Lower leg skin (tissue), 4 donors: Measurements from ENCODE around the gene POU1F1. TPM values are rescaled to one million over a fixed set of nuclear protein-coding genes. Genes with fewer than 3 reads are reported as not detected.
"Not testable (repeated sequence)": the region's sequence is repeated elsewhere in the genome, so short reads cannot be mapped to it uniquely, and the experiment has no call there.

Source experiments
- DNase-seq, 2 donors: peaks; one replicate each; pipeline ENCODE4 v3.0.0-alpha.2; 2019; ENCODE audit warnings: low spot score in 2 of 2
- H3K4me3 ChIP-seq: fragments of 200-600 bp; sonication (generic); 2 replicates; pipeline ENCODE4 v1.5.1; 2017; ENCODE audit warnings: mild to moderate bottlenecking, low read depth; ENCODE audit not compliant: poor library complexity, severe bottlenecking
- CTCF ChIP-seq, 3 donors: fragments of 450-650 bp; IDR thresholded peaks; one replicate each; pipeline ENCODE4 v1.5.1; 2016; ENCODE audit warnings: antibody characterized with exemption in 3 of 3, mild to moderate bottlenecking in 3 of 3, moderate library complexity in 2 of 3
- POLR2A ChIP-seq, 2 donors: fragments of 450-650 bp; IDR thresholded peaks; one replicate each; pipeline ENCODE4 v1.6.1; 2016 to 2017; ENCODE audit warnings: antibody characterized with exemption in 2 of 2, mild to moderate bottlenecking in 1 of 2, moderate library complexity in 1 of 2
- WGBS, 2 donors: methylation state at CpG; one replicate each; pipeline ENCODE4 v1.1.5; 2018; 5-methylcytosine and 5-hydroxymethylcytosine counted together
- intact Hi-C: fragments of 100-400 bp; cut with DNase I; formaldehyde crosslinking; loops from one replicate; pipeline ENCODE4 v1.15.0; 2023; ENCODE audit warnings: low total_unique reads
- total RNA-seq, 4 donors: library from RNA; depleted of rRNA; stranded (reverse); fragments of >200 nt; gene quantifications; one replicate each; pipeline ENCODE4 v1.1.0, GENCODE V29; 2016

Gene POU1F1
- total RNA-seq, 4 donors from 2014 or later = not detected

GRCh38 chr3:87248831-87249230 is 27.6 kb downstream of the POU1F1 start:
- 90 to 93% methylated on average over 1 of the region's 1 CpG for WGBS, 2 donors
- intact Hi-C loops = no loop called here
- TF ChIP-seq POLR2A (IDR thresholded peaks at IDR 0.05) = no peak
- H3K4me3 ChIP-seq = no peak overlapping the region
- DNase-seq = no peak

GRCh38 chr3:87248231-87248630 is 28.2 kb downstream of the POU1F1 start:
- DNase-seq, H3K4me3 ChIP-seq, intact Hi-C loops: not testable (repeated sequence)
- WGBS, 2 donors = 95 to 97% methylated on average over 6 of the region's 6 CpGs

- 91 to 96% methylated on average over 1 of the region's 1 CpG for WGBS, 2 donors
- no peak for TF ChIP-seq CTCF (IDR thresholded peaks at IDR 0.05)
- no peak for TF ChIP-seq POLR2A (IDR thresholded peaks at IDR 0.05)
- DNase-seq = no peak
- intact Hi-C loops = no loop called here
- H3K4me3 ChIP-seq = no peak overlapping the region
Observed at GRCh38 chr3:87247430-87247773, 29.0 kb downstream of the POU1F1 start.

GRCh38 chr3:87246662-87247429 is 29.5 kb downstream of the POU1F1 start:
- DNase-seq = no peak
- intact Hi-C loops = no loop called here
- WGBS, 2 donors = 80 to 81% methylated on average over 3 of the region's 3 CpGs

GRCh38 chr3:87236093-87236492 is 40.3 kb downstream of the POU1F1 start:
- no peak for TF ChIP-seq POLR2A (IDR thresholded peaks at IDR 0.05)
- no peak for TF ChIP-seq CTCF (IDR thresholded peaks at IDR 0.05)
- 93 to 95% methylated on average over 1 of the region's 1 CpG for WGBS, 2 donors
- DNase-seq = no peak
- no peak overlapping the region for H3K4me3 ChIP-seq
- intact Hi-C loops = no loop called here

More at GRCh38 chr3:87246662-87247429, 29.5 kb downstream of the POU1F1 start:
- no peak overlapping the region for H3K4me3 ChIP-seq
- TF ChIP-seq CTCF (IDR thresholded peaks at IDR 0.05) = no peak
- no peak for TF ChIP-seq POLR2A (IDR thresholded peaks at IDR 0.05)

GRCh38 chr3:87233805-87234204 is 42.6 kb downstream of the POU1F1 start:
- intact Hi-C loops = no loop called here
- DNase-seq = no peak
- TF ChIP-seq POLR2A (IDR thresholded peaks at IDR 0.05) = no peak
- no peak for TF ChIP-seq CTCF (IDR thresholded peaks at IDR 0.05)
- H3K4me3 ChIP-seq = no peak overlapping the region
- WGBS, 2 donors = 97 to 98% methylated on average over 1 of the region's 1 CpG

GRCh38 chr3:87229113-87229512 is 47.3 kb downstream of the POU1F1 start:
- DNase-seq = no peak
- H3K4me3 ChIP-seq = no peak overlapping the region
- intact Hi-C loops = no loop called here
- TF ChIP-seq CTCF (IDR thresholded peaks at IDR 0.05) = no peak
- TF ChIP-seq POLR2A (IDR thresholded peaks at IDR 0.05) = no peak
- WGBS, 2 donors = 40 to 45% methylated on average over 1 of the region's 1 CpG
